Activated CD4-positive, alpha-beta T cell treated with anti-CD3 and anti-CD28 coated beads, Interleukin-2, Interleukin-6, amounts not matched to agents 100 ng/mL and 50 ng/mL, durations not matched to agents 16 hours and 8 hours (primary cell): ENCODE data around the gene RALGDS.
"Not testable (repeated sequence)": the region's sequence is repeated elsewhere in the genome, so short reads cannot be mapped to it uniquely, and the experiment has no call there.

Experiments used
- DNase-seq: peaks from one replicate; pipeline ENCODE4 v3.0.0-alpha.2; 2020

RALGDS gene

DNA sequence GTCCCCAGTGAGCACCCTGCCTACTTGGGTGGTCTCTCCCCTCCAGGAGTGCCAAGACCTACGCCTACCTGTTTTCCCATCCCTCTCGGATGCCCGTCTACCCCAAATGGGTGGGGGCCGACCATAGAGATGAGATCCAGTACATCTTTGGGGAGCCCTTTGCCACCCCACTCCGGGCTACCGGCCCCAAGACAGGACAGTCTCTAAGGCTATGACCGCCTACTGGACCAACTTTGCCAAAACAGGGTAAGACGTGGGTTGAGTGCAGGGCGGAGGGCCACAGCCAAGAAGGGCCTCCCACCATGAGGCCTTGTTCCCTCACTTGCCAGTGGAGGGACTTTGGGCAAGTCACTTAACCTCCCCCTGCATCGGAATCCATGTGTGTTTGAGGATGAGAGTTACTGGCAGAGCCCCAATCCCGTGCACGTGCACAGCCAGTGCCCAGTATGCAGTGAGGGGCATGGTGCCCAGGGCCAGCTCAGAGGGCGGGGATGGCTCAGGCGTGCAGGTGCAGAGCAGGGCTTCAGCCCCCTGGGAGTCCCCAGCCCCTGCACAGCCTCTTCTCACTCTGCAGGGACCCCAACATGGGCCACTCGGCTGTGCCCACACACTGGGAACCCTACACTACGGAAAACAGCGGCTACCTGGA lies 34.7 kb downstream of the RALGDS start:
- not testable (repeated sequence) for DNase-seq

DNA sequence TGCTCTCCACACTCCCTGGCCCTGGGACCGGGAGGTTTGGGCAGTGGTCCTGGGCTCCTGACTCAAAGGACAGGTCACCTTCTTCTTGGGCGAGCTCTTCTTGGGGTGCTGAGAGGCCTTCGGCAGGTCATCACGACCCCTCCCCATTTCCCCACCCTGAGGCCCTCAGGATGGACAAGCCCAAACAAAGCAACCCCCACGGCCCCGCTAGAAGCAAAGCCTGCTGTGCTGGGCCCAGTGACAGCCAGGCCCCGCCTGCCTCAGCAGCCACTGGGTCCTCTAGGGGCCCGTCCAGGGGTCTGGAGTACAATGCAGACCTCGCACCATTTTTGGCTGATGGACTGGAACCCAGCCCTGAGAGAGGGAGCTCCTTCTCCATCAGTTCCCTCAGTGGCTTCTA lies 37.4 kb downstream of the RALGDS start:
- DNase-seq: not testable (repeated sequence)

DNA sequence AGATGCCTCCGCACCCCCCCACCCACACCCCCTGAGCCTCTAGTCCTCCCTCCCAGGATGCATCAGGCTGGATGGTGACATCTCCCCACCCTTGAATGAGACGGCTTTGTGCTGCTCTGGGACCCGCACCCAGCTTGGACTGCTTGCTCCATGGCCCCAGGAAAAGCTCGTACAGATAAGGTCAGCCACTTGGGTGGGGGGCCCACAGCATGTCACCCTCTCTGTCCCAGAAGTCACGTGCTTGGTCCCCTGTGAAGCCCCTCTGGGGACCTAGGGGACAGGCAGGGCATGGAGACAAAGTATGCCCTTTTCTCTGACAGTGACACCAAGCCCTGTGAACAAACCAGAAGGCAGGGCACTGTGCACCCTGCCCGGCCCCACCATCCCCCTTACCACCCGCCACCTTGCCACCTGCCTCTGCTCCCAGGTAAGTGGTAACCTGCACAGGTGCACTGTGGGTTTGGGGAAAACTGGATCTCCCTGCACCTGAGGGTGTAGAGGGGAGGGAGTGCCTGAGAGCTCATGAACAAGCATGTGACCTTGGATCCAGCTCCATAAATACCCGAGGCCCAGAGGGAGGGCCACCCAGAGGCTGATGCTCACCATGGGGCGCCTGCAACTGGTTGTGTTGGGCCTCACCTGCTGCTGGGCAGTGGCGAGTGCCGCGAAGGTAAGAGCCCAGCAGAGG lies 38.9 kb downstream of the RALGDS start:
- not testable (repeated sequence) for DNase-seq

DNA sequence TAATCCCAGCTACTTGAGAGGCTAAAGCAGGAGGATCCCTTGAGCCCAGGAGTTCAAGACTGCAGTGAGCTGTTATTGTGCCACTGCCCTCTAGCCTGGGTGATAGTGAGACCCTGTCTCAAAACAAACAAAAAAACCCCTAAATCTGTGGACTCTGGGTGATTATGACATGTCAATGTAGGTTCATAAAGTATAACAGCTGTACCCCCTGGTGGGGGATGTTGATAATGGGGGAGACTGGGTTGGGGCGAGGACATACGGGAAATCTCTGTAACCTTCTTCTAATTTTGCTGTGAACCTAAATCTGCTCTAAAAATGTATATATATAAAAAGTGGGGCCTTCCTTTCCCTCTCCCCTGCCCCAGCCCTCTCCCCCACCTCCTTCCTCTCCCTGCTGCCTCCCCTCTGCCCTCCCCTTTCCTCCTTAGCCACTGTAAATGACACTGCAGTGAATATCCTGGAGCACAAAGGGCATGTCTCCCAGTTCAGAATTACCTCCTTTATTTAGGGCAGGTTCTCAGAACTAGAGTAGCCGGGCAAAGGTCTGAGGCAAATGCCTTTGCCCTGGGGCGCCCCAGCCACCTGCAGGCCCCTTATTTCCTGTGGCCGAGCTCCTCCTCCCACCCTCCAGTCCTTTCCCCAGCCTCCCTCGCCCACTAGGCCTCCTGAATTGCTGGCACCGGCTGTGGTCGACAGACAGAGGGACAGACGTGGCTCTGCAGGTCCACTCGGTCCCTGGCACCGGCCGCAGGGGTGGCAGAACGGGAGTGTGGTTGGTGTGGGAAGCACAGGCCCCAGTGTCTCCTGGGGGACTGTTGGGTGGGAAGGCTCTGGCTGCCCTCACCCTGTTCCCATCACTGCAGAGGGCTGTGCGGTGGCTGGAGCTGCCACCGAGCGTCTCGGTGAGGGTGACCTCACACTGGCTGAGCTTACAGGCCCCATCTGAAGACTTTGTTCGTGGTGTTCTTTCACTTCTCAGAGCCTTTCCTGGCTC lies 40.0 kb downstream of the RALGDS start:
- DNase-seq: not testable (repeated sequence)

DNA sequence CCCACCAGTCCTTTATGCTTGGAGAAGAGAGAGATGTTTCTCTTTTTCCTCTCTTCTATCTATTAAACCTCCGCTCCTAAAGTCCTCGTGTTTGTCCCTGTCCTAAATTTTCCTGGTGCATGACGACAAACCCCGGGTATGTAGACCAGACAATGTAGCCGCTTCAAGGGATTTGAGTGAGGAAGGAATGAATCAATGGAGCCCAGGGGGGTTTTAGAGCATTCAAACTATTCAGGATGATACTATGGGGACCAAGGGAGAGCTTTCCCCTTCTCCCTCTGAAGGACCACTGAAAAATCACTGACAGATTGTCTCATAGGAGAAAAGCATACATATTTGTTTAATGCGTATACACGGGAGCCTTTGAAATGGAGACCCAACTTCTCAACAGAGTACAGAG lies 40.9 kb downstream of the RALGDS start:
- DNase-seq: no peak

DNA sequence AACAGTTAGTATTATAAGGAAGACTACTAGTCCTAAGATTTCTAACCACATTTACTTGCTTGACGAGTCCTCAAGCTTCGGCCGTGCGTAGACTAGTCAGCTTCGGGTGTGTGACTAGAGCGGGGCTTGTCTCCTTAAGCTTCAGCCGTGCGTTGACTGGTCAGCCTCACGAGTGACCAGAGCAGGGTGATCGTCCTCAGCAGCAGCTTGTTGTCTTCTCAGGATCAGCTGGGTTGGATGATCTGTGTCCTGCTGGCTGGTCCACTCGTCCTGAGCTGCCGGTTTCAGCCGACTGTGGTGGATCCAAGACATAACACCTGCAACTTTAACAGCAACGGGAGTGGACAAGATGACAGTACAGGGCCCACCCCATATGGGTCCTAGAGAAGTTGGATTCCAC lies 42.6 kb downstream of the RALGDS start:
- DNase-seq: no peak

DNA sequence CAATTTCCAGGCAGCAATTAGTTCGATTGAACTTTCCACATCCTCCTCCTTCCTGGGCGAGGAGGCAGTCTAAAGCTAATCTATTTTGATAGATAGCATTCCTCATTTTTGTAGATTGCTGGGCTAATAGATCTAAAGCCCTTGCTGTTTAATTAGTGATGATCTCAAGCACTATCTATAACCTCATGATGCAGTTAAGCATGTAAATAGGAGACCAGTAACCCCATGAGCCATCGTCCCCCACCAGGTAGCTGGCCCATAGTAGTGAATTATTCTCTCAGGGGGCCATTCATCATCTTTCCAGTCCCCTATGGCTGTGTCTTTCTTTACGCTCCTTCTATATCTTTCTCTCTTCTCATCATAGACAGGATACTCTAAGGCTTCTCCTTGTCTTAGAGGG lies 44.3 kb downstream of the RALGDS start:
- no peak for DNase-seq

DNA sequence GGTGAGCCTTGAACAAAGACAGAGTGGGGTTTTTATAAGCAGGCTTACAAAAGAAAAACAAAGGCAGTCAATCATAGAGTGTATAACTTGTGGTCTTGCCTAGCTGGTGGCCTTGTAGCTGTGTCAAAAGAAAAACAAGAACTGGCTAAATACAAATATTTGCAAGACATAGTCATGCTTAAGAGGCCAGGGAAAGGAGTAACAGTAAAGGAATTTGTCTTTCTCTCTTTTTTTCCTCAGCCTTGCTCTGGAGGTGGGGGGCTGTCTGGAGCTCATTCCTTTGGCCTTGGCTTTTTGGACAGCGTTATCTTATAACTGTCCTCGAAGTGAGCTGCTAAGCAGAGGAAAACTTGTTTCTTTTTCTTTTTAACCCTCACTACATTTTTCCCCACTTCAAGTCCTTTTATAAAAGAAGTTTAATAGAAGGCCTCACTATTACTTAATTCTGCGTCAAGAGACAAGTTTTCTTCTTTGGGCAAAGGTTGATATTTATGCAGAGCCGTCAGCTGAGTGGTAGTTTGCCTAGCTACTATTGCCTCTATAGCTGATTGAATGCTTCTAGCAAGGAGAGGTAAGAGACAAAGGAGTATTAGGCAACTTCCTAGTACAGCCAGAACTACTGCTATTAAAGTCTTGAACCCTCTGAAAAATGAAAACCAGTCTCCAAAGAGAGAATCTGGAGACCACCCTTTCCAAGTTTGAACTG lies 45.0 kb downstream of the RALGDS start:
- DNase-seq: no peak

DNA sequence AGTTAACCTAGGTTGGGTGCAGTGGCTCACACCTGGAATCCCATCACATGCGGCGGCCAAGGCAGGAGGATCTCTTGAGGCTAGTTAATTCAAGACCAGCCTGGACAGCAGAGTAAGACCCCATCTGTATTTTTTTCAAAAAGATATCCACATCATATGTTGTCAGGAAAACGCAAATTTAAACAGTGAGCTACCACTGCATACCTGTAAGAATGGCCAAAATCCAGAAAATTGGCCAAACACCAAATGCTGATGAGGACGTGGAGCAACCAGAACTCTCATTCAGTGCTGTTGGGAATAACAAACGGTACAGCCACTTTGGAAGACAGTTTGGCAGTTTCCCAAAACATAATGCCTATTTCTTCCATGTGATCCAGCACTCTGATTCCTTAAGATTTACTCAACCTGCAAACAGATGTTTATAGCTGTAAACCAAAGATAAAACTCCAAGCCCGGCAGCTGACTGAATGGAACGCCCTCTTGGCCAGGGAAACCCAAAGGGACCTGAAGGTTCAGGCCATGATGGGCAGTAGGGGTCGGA lies 46.9 kb downstream of the RALGDS start:
- no peak for DNase-seq

DNA sequence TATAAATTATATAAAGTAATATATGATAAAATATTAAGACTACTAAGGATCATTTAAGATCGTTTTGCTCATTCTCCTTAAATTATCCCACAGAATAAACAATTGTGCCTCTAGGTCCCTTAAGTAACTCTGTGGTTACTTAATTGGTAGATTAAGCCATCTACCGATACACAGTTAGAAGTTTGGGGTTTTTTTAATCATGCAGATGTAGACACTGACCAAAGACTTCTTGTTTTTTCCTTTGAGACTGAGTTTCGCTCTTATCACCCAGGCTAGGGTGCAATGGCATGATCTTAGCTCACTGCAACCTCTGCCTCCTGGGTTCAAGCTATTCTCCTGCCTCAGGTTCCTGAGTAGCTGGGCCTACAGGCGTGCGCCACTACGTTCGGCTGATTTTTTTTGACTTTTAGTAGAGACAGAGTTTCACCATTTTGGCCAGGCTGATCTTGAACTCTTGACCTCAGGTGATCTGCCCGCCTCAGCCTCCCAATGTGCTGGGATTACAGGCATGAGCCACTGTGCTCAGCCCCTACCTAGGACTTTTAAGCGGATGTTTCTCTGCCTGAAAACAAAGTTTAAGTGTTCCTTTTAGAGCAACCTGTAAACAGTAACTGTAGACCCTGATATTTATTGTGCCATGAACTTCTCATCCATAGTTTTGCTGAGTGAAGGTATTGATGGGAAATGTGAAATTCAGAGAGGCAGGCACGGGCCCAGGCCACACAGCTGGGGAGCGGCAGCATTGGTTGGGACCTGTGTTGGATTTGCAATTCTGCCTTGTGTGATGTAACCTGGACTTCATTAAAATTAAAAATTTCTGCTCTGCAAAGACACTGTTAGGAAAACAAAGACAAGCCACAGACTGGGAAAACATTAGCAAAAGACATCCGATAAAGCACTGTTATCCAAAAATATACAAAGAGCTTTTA lies 47.7 kb downstream of the RALGDS start:
- no peak for DNase-seq

DNA sequence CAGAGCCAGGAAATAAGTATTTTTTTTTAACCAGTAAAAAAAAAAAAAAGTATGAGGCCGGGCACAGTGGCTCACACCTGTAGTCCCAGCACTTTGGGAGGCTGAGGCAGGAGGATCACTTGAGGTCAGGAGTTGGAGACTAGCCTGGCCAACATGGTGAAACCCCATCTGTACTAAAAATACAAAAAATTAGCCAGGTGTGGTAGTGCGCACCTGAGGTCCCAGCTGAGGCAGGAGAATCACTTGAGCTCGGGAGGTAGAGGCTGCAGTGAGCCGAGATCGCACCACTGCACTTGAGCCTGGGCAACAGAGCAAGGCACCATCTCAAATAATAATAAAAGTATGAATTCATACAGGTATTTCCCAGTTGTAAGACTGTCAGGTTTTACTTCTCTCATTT lies 48.8 kb downstream of the RALGDS start:
- DNase-seq: not testable (repeated sequence)

DNA sequence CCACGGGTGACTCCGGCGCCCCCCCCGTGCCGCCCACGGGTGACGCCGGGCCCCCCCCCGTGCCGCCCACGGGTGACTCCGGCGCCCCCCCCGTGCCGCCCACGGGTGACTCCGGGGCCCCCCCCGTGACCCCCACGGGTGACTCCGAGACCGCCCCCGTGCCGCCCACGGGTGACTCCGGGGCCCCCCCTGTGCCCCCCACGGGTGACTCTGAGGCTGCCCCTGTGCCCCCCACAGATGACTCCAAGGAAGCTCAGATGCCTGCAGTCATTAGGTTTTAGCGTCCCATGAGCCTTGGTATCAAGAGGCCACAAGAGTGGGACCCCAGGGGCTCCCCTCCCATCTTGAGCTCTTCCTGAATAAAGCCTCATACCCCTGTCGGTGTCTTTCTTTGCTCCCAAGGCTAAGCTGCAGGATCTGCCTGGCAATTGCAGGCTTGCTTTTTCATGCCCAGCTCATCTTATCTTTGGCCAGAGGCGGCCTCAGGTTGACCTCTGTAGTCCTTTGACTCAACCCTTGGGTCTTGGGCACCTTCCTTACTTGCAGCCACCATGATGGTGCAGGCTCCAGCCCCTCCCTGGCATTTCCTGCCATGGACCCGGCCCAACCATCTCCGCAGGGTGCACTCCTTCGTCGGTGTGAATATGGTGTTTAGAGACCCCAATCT lies 49.4 kb downstream of the RALGDS start:
- DNase-seq: no peak

DNA sequence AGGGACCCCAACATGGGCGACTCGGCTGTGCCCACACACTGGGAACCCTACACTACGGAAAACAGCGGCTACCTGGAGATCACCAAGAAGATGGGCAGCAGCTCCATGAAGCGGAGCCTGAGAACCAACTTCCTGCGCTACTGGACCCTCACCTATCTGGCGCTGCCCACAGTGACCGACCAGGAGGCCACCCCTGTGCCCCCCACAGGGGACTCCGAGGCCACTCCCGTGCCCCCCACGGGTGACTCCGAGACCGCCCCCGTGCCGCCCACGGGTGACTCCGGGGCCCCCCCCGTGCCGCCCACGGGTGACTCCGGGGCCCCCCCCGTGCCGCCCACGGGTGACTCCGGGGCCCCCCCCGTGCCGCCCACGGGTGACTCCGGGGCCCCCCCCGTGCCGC lies 50.1 kb downstream of the RALGDS start:
- DNase-seq: not testable (repeated sequence)

DNA sequence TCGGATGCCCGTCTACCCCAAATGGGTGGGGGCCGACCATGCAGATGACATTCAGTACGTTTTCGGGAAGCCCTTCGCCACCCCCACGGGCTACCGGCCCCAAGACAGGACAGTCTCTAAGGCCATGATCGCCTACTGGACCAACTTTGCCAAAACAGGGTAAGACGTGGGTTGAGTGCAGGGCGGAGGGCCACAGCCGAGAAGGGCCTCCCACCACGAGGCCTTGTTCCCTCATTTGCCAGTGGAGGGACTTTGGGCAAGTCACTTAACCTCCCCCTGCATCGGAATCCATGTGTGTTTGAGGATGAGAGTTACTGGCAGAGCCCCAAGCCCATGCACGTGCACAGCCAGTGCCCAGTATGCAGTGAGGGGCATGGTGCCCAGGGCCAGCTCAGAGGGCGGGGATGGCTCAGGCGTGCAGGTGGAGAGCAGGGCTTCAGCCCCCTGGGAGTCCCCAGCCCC lies 50.5 kb downstream of the RALGDS start:
- not testable (repeated sequence) for DNase-seq

DNA sequence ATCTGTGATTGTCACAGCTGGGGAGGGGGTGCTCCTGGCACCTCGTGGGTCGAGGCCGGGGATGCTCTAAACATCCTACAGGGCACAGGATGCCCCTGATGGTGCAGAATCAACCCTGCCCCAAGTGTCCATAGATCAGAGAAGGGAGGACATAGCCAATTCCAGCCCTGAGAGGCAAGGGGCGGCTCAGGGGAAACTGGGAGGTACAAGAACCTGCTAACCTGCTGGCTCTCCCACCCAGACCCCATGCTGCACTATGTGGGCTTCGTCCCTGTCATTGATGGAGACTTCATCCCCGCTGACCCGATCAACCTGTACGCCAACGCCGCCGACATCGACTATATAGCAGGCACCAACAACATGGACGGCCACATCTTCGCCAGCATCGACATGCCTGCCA lies 52.6 kb downstream of the RALGDS start:
- DNase-seq: not testable (repeated sequence)

DNA sequence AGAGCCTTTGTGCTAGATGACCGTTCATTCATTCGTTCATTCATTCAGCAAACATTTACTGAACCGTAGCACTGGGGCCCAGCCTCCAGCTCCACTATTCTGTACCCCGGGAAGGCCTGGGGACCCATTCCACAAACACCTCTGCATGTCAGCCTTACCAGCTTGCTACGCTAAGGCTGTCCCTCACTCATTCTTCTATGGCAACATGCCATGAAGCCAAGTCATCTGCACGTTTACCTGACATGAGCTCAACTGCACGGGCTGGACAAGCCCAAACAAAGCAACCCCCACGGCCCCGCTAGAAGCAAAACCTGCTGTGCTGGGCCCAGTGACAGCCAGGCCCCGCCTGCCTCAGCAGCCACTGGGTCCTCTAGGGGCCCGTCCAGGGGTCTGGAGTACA lies 53.2 kb downstream of the RALGDS start:
- DNase-seq: no peak

DNA sequence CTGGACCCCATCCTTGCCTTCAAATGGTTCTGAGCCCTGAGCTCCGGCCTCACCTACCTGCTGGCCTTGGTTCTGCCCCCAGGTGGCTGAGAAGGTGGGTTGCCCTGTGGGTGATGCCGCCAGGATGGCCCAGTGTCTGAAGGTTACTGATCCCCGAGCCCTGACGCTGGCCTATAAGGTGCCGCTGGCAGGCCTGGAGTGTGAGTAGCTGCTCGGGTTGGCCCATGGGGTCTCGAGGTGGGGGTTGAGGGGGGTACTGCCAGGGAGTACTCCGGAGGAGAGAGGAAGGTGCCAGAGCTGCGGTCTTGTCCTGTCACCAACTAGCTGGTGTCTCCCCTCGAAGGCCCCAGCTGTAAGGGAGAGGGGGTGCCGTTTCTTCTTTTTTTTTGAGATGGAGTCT lies 54.0 kb downstream of the RALGDS start:
- no peak for DNase-seq

DNA sequence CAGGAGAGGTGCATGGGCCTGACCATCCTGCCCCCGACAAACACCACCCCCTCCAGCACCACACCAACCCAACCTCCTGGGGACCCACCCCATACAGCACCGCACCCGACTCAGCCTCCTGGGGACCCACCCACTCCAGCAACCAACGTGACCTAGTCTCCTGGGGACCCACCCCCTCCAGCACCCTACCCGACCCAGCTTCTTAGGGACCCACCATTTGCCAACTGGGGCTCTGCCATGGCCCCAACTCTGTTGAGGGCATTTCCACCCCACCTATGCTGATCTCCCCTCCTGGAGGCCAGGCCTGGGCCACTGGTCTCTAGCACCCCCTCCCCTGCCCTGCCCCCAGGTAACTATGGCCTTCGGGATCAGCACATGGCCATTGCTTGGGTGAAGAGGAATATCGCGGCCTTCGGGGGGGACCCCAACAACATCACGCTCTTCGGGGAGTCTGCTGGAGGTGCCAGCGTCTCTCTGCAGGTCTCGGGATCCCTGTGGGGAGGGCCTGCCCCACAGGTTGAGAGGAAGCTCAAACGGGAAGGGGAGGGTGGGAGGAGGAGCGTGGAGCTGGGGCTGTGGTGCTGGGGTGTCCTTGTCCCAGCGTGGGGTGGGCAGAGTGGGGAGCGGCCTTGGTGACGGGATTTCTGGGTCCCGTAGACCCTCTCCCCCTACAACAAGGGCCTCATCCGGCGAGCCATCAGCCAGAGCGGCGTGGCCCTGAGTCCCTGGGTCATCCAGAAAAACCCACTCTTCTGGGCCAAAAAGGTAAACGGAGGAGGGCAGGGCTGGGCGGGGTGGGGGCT lies 54.7 kb downstream of the RALGDS start:
- DNase-seq: no peak

DNA sequence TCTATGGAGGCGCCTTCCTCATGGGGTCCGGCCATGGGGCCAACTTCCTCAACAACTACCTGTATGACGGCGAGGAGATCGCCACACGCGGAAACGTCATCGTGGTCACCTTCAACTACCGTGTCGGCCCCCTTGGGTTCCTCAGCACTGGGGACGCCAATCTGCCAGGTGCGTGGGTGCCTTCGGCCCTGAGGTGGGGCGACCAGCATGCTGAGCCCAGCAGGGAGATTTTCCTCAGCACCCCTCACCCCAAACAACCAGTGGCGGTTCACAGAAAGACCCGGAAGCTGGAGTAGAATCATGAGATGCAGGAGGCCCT lies 56.0 kb downstream of the RALGDS start:
- DNase-seq: no peak
